Heart left ventricle (tissue), 16 donors: ENCODE results near the gene GPR89B. TPM values are rescaled to one million over a fixed set of nuclear protein-coding genes. Genes with fewer than 3 reads are reported as not detected.
"Not testable (repeated sequence)": the region's sequence is repeated elsewhere in the genome, so short reads cannot be mapped to it uniquely, and the experiment has no call there.

ENCODE experiments used
- ATAC-seq, 4 donors: fragments of 200-7000 bp; cut with Tn5 transposase; one replicate each; pipeline ENCODE4 v1.9.1; 2020 to 2022; ENCODE audit warnings: moderate library complexity in 4 of 4, mild to moderate bottlenecking in 3 of 4, moderate number of reproducible peaks in 1 of 4
- DNase-seq, 5 donors: peaks; one replicate each; pipeline ENCODE4 v3.0.0-alpha.2; 2020
- H3K27ac ChIP-seq, 12 donors: fragments of 200-600 bp; sonication (generic) in 4 of 12; one replicate each; pipeline versions ENCODE4 v1.5.0 to v1.8.0; 2016 to 2022; ENCODE audit warnings: mild to moderate bottlenecking in 2 of 12
- H3K27me3 ChIP-seq, 9 donors: fragments of 200-600 bp; sonication (generic) in 2 of 9; one replicate each; pipeline versions ENCODE4 v1.5.1 to v1.8.0; 2016 to 2022; ENCODE audit warnings: mild to moderate bottlenecking in 3 of 9
- H3K36me3 ChIP-seq, 9 donors: fragments of 200-600 bp; sonication (generic) in 2 of 9; one replicate each; pipeline versions ENCODE4 v1.5.0 to v1.8.0; 2018 to 2022; ENCODE audit warnings: mild to moderate bottlenecking in 2 of 9
- H3K4me1 ChIP-seq, 12 donors: fragments of 200-600 bp; sonication (generic) in 4 of 12; one replicate each; pipeline versions ENCODE4 v1.5.0 to v1.8.0; 2016 to 2022; ENCODE audit warnings: mild to moderate bottlenecking in 3 of 12
- H3K4me3 ChIP-seq, 12 donors: fragments of 200-600 bp; sonication (generic) in 4 of 12; one replicate each; pipeline versions ENCODE4 v1.5.0 to v1.8.0; 2017 to 2022; ENCODE audit warnings: mild to moderate bottlenecking in 9 of 12, moderate library complexity in 4 of 12
- H3K9me3 ChIP-seq, 12 donors: fragments of 200-600 bp; sonication (generic) in 4 of 12; one replicate each; pipeline versions ENCODE4 v1.5.0 to v1.8.0; 2016 to 2022; ENCODE audit warnings: mild to moderate bottlenecking in 1 of 12
- POLR2A ChIP-seq, 2 donors: fragments of 450-650 bp; IDR thresholded peaks; one replicate each; pipeline ENCODE4 v1.6.1; 2017; ENCODE audit warnings: antibody characterized with exemption in 2 of 2, mild to moderate bottlenecking in 2 of 2, moderate library complexity in 2 of 2
- WGBS, 4 donors: extraction: QIAGEN DNeasy Blood & Tissue Kit in 2 of 4; methylation state at CpG; one replicate each; pipeline versions ENCODE4 v1.1.5 to v1.1.7; 2013 to 2018; 5-methylcytosine and 5-hydroxymethylcytosine counted together
- intact Hi-C, 10 donors: fragments of 100-400 bp; cut with DNase I; formaldehyde crosslinking; loops; one replicate each; pipeline versions ENCODE4 v1.11.1 to v1.14.2; 2022
- polyA plus RNA-seq, 2 donors: library from polyadenylated mRNA; stranded (reverse); fragments of 200-250 nt; gene quantifications; one replicate each; pipeline ENCODE4 v1.2.3, GENCODE V29; 2013
- total RNA-seq, 9 donors: library from RNA; depleted of rRNA in 2 of 9; stranded (reverse); fragments of >200 nt in 2 of 9; fragmentation: NEBNext Ultra II Directional in 3 of 9; extraction: Animal tissue kit (Norgen Biotek cat#: 25700) in 3 of 9; gene quantifications; one replicate each; pipeline versions ENCODE4 v1.1.0 to v1.2.4, GENCODE V29; 2016 to 2023
- TF ChIP-seq, protein P1 (sequence below), 12 donors: fragments of 200-600 bp; sonication (generic) in 4 of 12; IDR thresholded peaks; one replicate each; pipeline versions ENCODE4 v1.5.0 to v1.8.0; 2018 to 2022; ENCODE audit warnings: antibody characterized with exemption in 12 of 12, mild to moderate bottlenecking in 5 of 12
- donor health status: ischemic (EF 13 %, LVEDD 7.1; RV severe dilation, severe dysfunction).
- donor health status: healthy with polysubstance abuse.
- donor health status: DM: no; HTN: yes; CAD: no.
- donor health status: DM: no; HTN: no; CAD: no.
- donor health status: ischemic (EF 25% LVEDD 6.9; RV normal size, moderate dysfunction).
- donor health status: ischemic (EF 25% LVEDD 5.7; RV mildly dilated, moderate dysfunction).
- donor health status: healthy.
- donor health status: DM: yes; HTN: yes; CAD: no.
- donor health status: ischemic (EF 35%, LVEDD 5.7; RV mildly dilated, moderate dysfunction).
- donor health status: nonischemic (EF 11% LVEDD 7.7; RV severe dilation, severe dysfunction).
- donor health status: DM: yes; HTN: yes; CAD: no.
- donor health status: PGD.
- donor health status: ischemic (EF 29% LVEDD 5.4; RV normal size, mild dysfunction).
- donor health status: nonischemic (EF 23%, LVEDD 6.1; RV moderate dilation, normal function).

GPR89B gene
- total and polyA plus RNA-seq, 11 donors, result 4.0 to 11.7 (median 5.7) TPM

DNA sequence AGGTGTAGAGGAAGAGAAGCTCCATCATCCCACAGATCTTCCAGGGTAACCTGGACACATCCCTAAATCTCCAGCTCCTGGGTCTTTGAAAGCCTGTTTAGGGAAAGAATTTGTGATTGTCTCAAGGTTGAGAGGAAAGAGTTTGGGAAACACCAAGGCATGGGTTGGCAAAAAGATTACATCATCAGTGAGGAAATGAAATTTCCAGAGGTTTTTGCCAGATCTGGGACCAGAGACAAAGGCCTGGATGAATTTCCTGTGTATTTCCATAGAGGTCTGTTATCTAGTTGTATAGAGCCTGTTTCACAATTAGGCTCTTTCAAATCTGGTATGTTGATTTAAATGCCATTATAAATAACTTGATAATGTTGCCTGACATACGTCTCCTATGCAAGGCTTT, 82.3 kb downstream of the GPR89B start:
- no peak for TF ChIP-seq POLR2A (IDR thresholded peaks at IDR 0.05)
- TF ChIP-seq, protein P1, sequence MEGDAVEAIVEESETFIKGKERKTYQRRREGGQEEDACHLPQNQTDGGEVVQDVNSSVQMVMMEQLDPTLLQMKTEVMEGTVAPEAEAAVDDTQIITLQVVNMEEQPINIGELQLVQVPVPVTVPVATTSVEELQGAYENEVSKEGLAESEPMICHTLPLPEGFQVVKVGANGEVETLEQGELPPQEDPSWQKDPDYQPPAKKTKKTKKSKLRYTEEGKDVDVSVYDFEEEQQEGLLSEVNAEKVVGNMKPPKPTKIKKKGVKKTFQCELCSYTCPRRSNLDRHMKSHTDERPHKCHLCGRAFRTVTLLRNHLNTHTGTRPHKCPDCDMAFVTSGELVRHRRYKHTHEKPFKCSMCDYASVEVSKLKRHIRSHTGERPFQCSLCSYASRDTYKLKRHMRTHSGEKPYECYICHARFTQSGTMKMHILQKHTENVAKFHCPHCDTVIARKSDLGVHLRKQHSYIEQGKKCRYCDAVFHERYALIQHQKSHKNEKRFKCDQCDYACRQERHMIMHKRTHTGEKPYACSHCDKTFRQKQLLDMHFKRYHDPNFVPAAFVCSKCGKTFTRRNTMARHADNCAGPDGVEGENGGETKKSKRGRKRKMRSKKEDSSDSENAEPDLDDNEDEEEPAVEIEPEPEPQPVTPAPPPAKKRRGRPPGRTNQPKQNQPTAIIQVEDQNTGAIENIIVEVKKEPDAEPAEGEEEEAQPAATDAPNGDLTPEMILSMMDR (IDR thresholded peaks at IDR 0.05), result no peak
- Histone ChIP-seq H3K36me3 (no peaks in the 10 kb centered on the region), H3K4me1 (peaks cover 0 to 9% (median 0%) of the 10 kb centered on the region in 12 donors), H3K4me3 (no peak overlapping the region), H3K27ac (peak overlapping the region in 1 of 12 donors; percentile 59), H3K9me3 (no peaks in the 10 kb centered on the region), H3K27me3 (peaks cover 0 to 19% (median 11%) of the 10 kb centered on the region in 9 donors)
- WGBS, 4 donors, result 56 to 64% (median 59%) methylated on average over 1 of the region's 1 CpG
- ATAC-seq (no peak), DNase-seq (no peak)
- intact Hi-C loops, result no loop called here

DNA sequence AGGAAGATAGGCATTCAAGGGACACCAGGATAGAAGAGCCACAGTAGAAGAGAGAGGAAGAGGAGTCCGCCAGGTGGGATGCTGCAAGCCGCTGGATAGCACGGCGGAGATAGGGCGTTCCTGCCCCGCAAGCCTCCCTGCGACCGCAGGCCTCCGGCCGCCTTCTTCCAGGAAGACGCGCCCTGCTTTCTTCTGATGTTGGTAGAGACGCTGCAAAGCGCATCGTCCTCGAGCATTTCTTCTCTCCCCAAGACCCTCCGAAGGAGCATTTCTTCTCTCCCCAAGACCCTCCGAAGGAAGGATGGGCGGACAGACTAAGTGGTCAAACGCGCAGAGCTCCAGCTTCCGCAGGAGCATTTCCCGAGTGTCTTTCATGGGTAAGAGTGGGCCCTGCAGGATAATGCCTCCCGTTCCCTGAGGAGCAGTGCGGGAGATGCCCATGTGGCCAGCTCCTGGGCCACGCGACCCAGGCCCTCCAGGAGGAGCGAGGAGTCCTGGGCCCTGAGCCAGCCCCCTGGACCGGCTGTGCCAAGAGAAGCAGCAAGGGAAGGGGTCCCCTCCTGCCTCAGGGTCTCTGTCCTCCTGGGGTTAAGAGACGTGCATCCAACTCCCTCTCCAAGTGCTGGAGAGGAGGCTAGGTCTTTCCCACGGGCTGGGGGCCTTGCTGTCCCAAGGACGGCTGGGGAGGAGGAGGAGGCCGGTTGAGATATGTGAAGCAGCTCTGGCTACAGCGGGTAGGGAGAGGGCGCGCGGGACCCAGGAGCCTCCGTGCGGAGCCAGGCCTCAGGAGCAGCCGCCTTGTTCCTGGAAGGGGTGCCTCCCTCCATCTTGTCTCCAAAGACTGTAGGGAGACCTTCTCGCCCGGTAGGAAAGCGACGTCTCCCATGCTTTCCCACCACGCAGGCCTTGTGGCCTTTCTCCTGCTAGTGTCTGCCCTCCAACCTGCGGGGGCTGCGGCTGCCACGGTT, 85.2 kb downstream of the GPR89B start:
- ATAC-seq, result peak in 2 of 4 donors; percentile 16 to 27
- H3K9me3 ChIP-seq, H3K36me3 ChIP-seq, intact Hi-C loops, H3K4me1 ChIP-seq, H3K27ac ChIP-seq, DNase-seq: not testable (repeated sequence)
- 38 to 64% (median 51%) methylated on average over 31 to 39 of the region's 48 CpGs for WGBS, 4 donors
- peak overlapping the region in 4 of 12 donors; percentile 21 to 43 (median 42) for H3K4me3 ChIP-seq
- peaks cover 0 to 19% (median 11%) of the 10 kb centered on the region in 9 donors for H3K27me3 ChIP-seq

DNA sequence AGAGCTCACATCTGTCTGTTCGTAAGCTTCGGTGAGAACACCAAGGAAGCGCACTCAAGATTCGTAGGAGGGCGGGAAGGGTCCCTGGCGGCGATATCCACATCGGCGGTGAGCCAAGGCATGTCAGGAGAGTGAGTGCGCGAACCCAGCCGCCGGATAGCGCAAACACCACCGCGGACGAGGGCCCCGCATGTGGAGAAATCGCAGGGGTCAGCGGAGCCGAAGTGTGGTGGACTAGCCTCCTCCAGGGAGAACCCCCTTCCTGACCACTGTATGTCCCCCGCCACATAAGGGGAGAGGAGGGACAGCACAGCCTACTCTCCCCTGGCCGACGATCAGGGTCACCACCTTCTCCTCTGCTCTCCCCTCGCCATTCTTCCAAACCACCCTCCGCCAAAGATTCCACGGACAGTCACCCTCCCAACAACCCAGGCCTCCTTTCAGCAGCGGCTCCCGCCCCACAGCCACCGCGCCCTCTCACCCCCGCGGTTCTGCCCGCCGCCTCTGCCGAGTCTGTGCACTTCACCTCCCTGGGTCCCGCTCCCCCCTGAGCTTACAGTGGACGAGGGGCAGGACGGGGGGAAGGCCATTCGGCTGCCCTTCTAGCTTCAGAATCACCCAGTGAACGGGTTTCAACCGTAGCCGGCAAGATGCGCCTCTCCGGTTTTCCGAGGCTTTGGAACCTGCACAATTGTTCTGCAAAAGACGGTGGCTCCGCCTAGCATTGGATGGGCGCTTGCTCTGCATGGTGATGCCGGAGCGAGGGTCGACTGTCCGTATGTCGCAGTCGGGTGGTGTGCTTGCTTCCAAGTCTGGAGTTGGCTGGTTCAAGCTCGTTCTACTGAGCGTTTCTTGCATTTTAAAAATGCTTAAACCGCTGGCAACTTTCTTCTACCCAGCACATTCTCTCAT, 86.3 kb downstream of the GPR89B start:
- intact Hi-C loops, H3K4me1 ChIP-seq, H3K9me3 ChIP-seq, H3K27ac ChIP-seq, H3K36me3 ChIP-seq, DNase-seq: not testable (repeated sequence)
- peaks cover 0 to 19% (median 11%) of the 10 kb centered on the region in 9 donors for H3K27me3 ChIP-seq
- peak overlapping the region in 10 of 12 donors; percentile 9 to 49 (median 36) for H3K4me3 ChIP-seq
- peak in 3 of 4 donors; percentile 36 to 50 (median 36) for ATAC-seq
- WGBS, 4 donors, result 3 to 11% (median 6%) methylated on average over 22 to 55 of the region's 58 CpGs; no CpG with 5 or more reads in 1 of the 4 donors

DNA sequence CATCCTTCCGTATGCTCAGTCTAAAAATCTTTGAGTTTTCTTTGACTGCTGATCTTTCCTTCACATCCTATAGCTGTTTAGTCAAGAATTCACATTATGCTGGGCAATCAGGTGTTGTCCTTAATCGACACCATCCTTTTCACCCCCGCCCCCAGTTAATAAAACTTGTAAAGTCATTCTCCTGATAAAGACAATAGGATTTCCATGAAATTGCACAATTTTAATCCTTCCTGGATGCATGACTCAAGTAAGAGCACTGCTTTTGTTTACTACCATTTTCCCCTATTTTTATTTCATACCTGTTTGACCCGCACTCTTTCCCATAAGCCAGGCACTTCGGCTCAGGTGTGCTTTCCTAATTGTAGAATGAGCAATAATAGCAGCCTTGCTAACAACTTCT, 96.7 kb downstream of the GPR89B start:
- H3K36me3 ChIP-seq, H3K27me3 ChIP-seq, H3K27ac ChIP-seq, ATAC-seq, H3K9me3 ChIP-seq, H3K4me1 ChIP-seq, H3K4me3 ChIP-seq, intact Hi-C loops, DNase-seq: not testable (repeated sequence)
- 83 to 97% (median 95%) methylated on average over 5 of the region's 5 CpGs for WGBS, 4 donors

DNA sequence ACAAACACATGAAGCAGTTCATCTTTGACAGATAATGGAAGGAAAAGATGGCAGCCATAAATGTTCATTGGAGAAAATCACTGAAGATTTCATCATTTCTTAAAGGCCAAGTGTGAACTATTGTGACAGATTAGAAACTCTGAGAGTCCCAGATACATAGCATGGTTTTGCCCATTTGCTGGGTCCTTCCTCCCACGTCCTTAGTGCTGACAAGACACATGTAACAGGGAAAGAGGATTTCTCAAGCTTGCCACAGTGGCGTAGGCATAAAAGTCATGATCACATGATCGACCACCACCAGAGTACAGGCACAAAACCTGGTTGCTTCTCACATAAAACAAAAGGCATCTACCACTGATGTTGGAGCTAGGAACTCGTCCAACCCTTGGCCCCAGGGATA, 98.8 kb downstream of the GPR89B start:
- H3K9me3 ChIP-seq, H3K4me3 ChIP-seq, ATAC-seq, DNase-seq, H3K27ac ChIP-seq, intact Hi-C loops, H3K36me3 ChIP-seq, H3K27me3 ChIP-seq, H3K4me1 ChIP-seq: not testable (repeated sequence)
- WGBS, 4 donors, result 84 to 96% (median 90%) methylated on average over 2 to 3 of the region's 4 CpGs; no CpG with 5 or more reads in 1 of the 4 donors

DNA sequence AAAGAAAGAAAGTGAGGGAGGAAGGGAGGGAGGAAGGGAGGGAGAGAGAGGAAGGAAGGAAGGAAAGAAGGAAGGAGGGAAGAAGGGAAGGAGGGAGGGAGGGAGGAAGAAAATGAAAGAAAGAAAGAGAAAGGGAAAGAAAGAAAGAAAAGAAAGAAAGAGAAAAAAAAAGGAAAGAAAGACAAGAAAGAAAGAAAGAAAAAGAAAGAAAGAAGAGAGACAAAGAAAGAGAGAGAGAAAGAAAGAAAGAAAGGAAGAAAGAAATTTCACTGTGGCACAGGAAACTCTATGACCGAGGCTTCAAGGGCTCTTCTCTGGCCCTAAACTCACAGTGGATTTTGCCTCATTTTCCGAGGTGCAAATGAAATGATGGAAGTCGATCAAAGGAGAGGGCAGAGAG, 104.0 kb downstream of the GPR89B start:
- H3K27ac ChIP-seq, H3K36me3 ChIP-seq, intact Hi-C loops, ATAC-seq, DNase-seq, H3K4me3 ChIP-seq, H3K4me1 ChIP-seq, H3K27me3 ChIP-seq, H3K9me3 ChIP-seq: not testable (repeated sequence)
- WGBS, 4 donors, result 42 to 64% (median 47%) methylated on average over 2 to 3 of the region's 3 CpGs

DNA sequence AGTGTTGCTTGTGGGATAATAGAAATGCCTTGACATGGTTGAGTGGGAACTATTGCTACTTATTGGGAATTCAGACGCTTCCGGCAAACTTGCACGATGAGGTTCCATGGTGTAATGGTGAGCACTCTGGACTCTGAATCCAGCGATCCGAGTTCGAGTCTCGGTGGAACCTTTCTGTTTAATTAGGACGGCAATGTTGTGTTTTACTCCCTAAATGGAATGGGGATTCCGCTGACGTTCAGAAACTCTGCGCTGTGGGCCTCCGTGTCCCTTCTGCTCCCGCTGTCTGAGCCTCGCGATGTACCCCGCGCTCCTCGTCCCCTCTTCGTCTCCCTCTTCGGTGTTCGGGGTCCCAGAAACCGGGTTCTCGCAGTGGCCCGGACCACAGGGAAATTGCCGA, 104.5 kb downstream of the GPR89B start:
- no CpG with 5 or more reads among the region's 25 CpGs for WGBS, 4 donors
- peak overlapping the region in 1 of 12 donors; percentile 29 for H3K4me3 ChIP-seq
- H3K27ac ChIP-seq, H3K36me3 ChIP-seq, DNase-seq, H3K4me1 ChIP-seq, H3K9me3 ChIP-seq, intact Hi-C loops, H3K27me3 ChIP-seq: not testable (repeated sequence)
- ATAC-seq, result peak in 3 of 4 donors; percentile 54 to 73 (median 60)

DNA sequence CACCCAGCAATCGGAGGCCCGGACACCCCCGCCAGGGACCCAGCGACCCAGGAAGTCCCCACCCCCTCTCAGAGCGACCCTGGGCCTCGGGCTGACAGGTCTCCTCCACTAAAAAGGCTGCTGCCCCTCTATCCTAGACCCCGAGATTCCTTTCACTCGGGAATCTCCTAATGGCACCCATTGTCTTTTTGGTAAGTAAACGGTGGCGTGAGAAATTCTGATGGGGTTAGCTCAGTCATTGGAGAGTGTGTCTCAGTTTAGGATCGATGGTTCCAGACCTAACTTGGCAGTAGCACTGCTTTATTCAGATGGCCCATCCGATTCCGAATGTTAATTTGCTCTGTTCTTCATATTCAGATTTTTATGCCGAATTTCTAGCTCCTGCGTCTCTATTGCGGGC, 104.9 kb downstream of the GPR89B start:
- H3K4me1 ChIP-seq, DNase-seq, H3K36me3 ChIP-seq, H3K27me3 ChIP-seq, H3K9me3 ChIP-seq, H3K27ac ChIP-seq, intact Hi-C loops: not testable (repeated sequence)
- 3 to 8% (median 5%) methylated on average over 8 to 12 of the region's 16 CpGs for WGBS, 4 donors
- ATAC-seq, result peak in 1 of 4 donors; percentile 28
- H3K4me3 ChIP-seq, result peak overlapping the region in 7 of 12 donors; percentile 15 to 45 (median 33)

DNA sequence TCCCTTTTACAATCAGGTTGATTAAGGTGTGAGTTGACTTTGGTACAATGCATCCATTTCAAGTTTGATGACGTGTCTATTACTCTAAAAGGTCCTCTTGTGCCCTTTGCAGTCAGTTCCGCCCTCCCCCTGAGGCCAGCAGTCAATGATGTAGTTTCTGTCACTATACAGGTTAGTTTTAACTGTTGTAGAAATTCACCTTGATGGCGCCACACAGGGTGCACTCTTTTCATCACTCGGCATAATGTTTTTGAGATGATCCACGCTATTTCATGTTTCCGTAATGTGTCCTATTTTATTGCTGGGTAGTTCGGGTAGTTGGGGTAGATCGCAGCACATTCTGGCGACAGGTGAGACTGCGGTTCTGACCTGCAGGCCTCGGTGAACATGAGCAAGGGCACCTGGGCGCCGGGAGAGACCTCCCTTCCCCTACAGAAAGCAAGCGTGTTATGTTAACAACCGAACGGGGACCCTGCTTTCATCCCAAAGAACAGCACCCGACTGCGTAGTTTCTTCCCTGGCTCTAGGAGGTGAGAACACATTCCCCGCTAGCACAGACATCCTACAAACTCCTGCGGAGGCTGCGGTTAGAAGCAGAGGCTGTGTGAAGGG, 109.7 kb downstream of the GPR89B start:
- intact Hi-C loops, H3K9me3 ChIP-seq, DNase-seq, H3K36me3 ChIP-seq, H3K4me1 ChIP-seq, H3K27me3 ChIP-seq: not testable (repeated sequence)
- Histone ChIP-seq H3K4me3 (peak overlapping the region in 9 of 12 donors; percentile 9 to 65 (median 53)), H3K27ac (peak overlapping the region in 2 of 12 donors; percentile 64 to 79)
- ATAC-seq, result peak in 2 of 4 donors; percentile 6 to 9
- WGBS, 4 donors, result 18 to 38% (median 27%) methylated on average over 5 to 9 of the region's 21 CpGs
